NCI-H82 (cell line): ENCODE data around the gene P3H1.
A peak's percentile ranks its signal among the peaks of the same experiment; 100 is the strongest.

Experiments used
- DNase-seq: peaks from one replicate; lab custom pipeline; 2025; lab: John Stamatoyannopoulos, UW

Gene P3H1

GRCh38 chr1:42743317-42744147 lies 23.3 kb downstream of the P3H1 start:
- no peak for DNase-seq

- DNase-seq: no peak
Observed at GRCh38 chr1:42742617-42743316, 24.1 kb downstream of the P3H1 start.

- no peak for DNase-seq
Observed at GRCh38 chr1:42742141-42742540, 24.7 kb downstream of the P3H1 start.

GRCh38 chr1:42741706-42742105 lies 25.1 kb downstream of the P3H1 start:
- DNase-seq: no peak

- peak; percentile 93 for DNase-seq
Observed at GRCh38 chr1:42740851-42741580, 25.8 kb downstream of the P3H1 start.

- DNase-seq: peak; percentile 96
Observed at GRCh38 chr1:42739753-42740700, 26.8 kb downstream of the P3H1 start, which contains the start of gene CLDN19. Gene CLDN19 (minus strand): TSS chr1:42740236. CDS start chr1:42740063, 173 bp downstream.

GRCh38 chr1:42738678-42739226 lies 28.1 kb downstream of the P3H1 start:
- no peak for DNase-seq

- no peak for DNase-seq
Observed at GRCh38 chr1:42737986-42738677, 28.7 kb downstream of the P3H1 start.

GRCh38 chr1:42737257-42737656 lies 29.6 kb downstream of the P3H1 start:
- no peak for DNase-seq

GRCh38 chr1:42736571-42737200 lies 30.1 kb downstream of the P3H1 start:
- no peak for DNase-seq

- peak; percentile 50 for DNase-seq
Observed at GRCh38 chr1:42736152-42736551, 30.7 kb downstream of the P3H1 start.

- DNase-seq: no peak
Observed at GRCh38 chr1:42735477-42736105, 31.2 kb downstream of the P3H1 start.

- DNase-seq: no peak
Observed at GRCh38 chr1:42735056-42735455, 31.8 kb downstream of the P3H1 start.

GRCh38 chr1:42734201-42735035 lies 32.4 kb downstream of the P3H1 start:
- no peak for DNase-seq

- no peak for DNase-seq
Observed at GRCh38 chr1:42733415-42734200, 33.2 kb downstream of the P3H1 start.

GRCh38 chr1:42732126-42732680 lies 34.6 kb downstream of the P3H1 start:
- DNase-seq: peak; percentile 95

GRCh38 chr1:42731585-42731984 lies 35.2 kb downstream of the P3H1 start:
- no peak for DNase-seq
